Heart left ventricle (tissue), 13 donors: ENCODE measurements around the gene CHST11.

ENCODE experiments used
- CTCF ChIP-seq, 12 donors: fragments of 200-600 bp; sonication (generic) in 4 of 12; IDR thresholded peaks; one replicate each; pipeline versions ENCODE4 v1.5.0 to v1.8.0; 2018 to 2022; ENCODE audit warnings: antibody characterized with exemption in 12 of 12, mild to moderate bottlenecking in 5 of 12
- POLR2A ChIP-seq, 2 donors: fragments of 450-650 bp; IDR thresholded peaks; one replicate each; pipeline ENCODE4 v1.6.1; 2017; ENCODE audit warnings: antibody characterized with exemption in 2 of 2, mild to moderate bottlenecking in 2 of 2, moderate library complexity in 2 of 2
- donor health status: ischemic (EF 13 %, LVEDD 7.1; RV severe dilation, severe dysfunction).
- donor health status: DM: no; HTN: yes; CAD: no.
- donor health status: DM: no; HTN: no; CAD: no.
- donor health status: ischemic (EF 25% LVEDD 6.9; RV normal size, moderate dysfunction).
- donor health status: ischemic (EF 25% LVEDD 5.7; RV mildly dilated, moderate dysfunction).
- donor health status: ischemic (EF 35%, LVEDD 5.7; RV mildly dilated, moderate dysfunction).
- donor health status: nonischemic (EF 11% LVEDD 7.7; RV severe dilation, severe dysfunction).
- donor health status: DM: yes; HTN: yes; CAD: no.
- donor health status: PGD.
- donor health status: ischemic (EF 29% LVEDD 5.4; RV normal size, mild dysfunction).
- donor health status: nonischemic (EF 23%, LVEDD 6.1; RV moderate dilation, normal function).

DNA sequence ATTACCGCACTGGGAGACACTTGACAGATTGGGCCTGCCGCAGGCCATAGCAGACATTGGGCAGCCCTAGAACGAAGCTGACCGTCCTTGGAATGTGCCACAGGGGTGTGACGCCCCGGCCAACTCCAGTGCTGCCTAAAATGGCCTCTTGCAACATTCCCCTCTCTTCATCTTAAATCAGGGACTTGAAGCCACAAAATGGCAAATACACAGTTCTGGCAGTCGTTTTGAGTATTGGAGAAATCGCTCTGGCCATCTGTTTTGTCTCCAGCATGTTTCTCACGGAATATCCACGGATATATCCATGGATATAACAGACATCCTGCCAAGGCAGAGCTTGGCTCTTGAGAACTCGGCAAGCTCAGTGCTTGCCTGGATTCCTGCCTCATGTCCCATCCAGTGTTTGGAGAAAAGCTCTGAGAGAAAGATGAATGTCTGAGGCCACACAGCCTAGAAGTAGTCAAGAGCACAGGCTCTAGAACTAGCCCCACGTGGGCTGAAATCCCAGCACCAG, 158.4 kb downstream of the CHST11 start:
- TF ChIP-seq POLR2A (IDR thresholded peaks at IDR 0.05) (no peak), CTCF (IDR thresholded peaks at IDR 0.05) (no peak)
